Suprapubic skin (tissue), 4 donors: ENCODE measurements around the gene TEX14.

Experiments used
- CTCF ChIP-seq, 2 donors: fragments of 200-600 bp in 1 of 2; fragments of 450-650 bp in 1 of 2; sonication (generic) in 1 of 2; IDR thresholded peaks; one replicate each; pipeline ENCODE4 v1.5.1; 2016 to 2019; ENCODE audit warnings: antibody characterized with exemption in 2 of 2, mild to moderate bottlenecking in 1 of 2, moderate library complexity in 1 of 2
- POLR2A ChIP-seq, 2 donors: fragments of 450-650 bp; IDR thresholded peaks; one replicate each; pipeline ENCODE4 v1.6.1; 2017; ENCODE audit warnings: antibody characterized with exemption in 2 of 2, mild to moderate bottlenecking in 2 of 2, moderate library complexity in 2 of 2
- POLR2AphosphoS5 ChIP-seq, 3 donors: sonication (generic); formaldehyde crosslinking; IDR thresholded peaks; one replicate each; pipeline ENCODE4 v1.6.1; 2017; ENCODE audit warnings: antibody characterized with exemption in 3 of 3

- TF ChIP-seq CTCF (IDR thresholded peaks at IDR 0.05) (no peak), POLR2A (IDR thresholded peaks at IDR 0.05) (no peak), POLR2AphosphoS5 (IDR thresholded peaks at IDR 0.05) (no peak)
These were observed 70.7 kb downstream of the TEX14 start for GRCh38 chr17:58621174-58621573.
